ENCODE measurements around the gene TBC1D8. TPM values are rescaled to one million over a fixed set of nuclear protein-coding genes. Genes with fewer than 3 reads are reported as not detected.

Gene TBC1D8
- total and polyA plus RNA-seq, 4 donors = 10.4 to 38.6 (median 13.4) TPM

DNA sequence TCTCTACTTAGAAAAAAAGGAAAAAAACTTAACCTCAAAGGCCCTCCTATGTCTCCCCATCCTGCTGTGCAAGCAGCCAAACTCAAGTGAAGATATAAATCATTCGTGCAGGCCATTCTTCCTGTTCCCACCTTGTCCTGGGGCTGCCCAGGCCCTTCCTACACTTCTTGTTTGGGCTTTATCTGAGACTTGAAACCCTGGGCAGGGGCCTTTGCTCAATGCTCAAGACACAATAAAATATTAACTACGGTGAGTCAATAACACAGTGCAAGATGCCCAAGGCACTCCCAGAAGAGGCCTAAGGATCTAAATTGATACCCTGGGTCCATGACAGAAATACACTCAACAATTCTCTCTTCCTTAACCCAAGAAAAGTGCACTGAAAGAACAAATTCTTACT lies 67.6 kb downstream of the TBC1D8 start (continued):
- TF ChIP-seq, protein P1, sequence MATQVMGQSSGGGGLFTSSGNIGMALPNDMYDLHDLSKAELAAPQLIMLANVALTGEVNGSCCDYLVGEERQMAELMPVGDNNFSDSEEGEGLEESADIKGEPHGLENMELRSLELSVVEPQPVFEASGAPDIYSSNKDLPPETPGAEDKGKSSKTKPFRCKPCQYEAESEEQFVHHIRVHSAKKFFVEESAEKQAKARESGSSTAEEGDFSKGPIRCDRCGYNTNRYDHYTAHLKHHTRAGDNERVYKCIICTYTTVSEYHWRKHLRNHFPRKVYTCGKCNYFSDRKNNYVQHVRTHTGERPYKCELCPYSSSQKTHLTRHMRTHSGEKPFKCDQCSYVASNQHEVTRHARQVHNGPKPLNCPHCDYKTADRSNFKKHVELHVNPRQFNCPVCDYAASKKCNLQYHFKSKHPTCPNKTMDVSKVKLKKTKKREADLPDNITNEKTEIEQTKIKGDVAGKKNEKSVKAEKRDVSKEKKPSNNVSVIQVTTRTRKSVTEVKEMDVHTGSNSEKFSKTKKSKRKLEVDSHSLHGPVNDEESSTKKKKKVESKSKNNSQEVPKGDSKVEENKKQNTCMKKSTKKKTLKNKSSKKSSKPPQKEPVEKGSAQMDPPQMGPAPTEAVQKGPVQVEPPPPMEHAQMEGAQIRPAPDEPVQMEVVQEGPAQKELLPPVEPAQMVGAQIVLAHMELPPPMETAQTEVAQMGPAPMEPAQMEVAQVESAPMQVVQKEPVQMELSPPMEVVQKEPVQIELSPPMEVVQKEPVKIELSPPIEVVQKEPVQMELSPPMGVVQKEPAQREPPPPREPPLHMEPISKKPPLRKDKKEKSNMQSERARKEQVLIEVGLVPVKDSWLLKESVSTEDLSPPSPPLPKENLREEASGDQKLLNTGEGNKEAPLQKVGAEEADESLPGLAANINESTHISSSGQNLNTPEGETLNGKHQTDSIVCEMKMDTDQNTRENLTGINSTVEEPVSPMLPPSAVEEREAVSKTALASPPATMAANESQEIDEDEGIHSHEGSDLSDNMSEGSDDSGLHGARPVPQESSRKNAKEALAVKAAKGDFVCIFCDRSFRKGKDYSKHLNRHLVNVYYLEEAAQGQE (IDR thresholded peaks at IDR 0.05) = no peak
- TF ChIP-seq NR2F2 (IDR thresholded peaks at IDR 0.05) (no peak), JUND (IDR thresholded peaks at IDR 0.05) (no peak)
- TF ChIP-seq, protein P2, sequence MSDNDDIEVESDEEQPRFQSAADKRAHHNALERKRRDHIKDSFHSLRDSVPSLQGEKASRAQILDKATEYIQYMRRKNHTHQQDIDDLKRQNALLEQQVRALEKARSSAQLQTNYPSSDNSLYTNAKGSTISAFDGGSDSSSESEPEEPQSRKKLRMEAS (IDR thresholded peaks at IDR 0.05) = no peak

- DNase-seq (ENCODE audit: low spot score) = no peak
- Histone ChIP-seq H3K27me3 (ENCODE audit: control insufficient read depth in 4 of 4, insufficient read depth in 4 of 4, low read length in 3 of 4) (no peaks in the 10 kb centered on the region), H3K9me3 (ENCODE audit: control insufficient read depth in 4 of 4, low read length in 3 of 4) (no peaks in the 10 kb centered on the region), H3K27ac (ENCODE audit: low read depth in 1 of 2, low read length in 2 of 2) (no peak overlapping the region), H3K4me1 (ENCODE audit: control insufficient read depth in 4 of 4, insufficient read depth in 4 of 4, low read length in 3 of 4) (peaks cover 0 to 7% (median 2%) of the 10 kb centered on the region in 4 donors), H3K4me3 (ENCODE audit: low read depth in 1 of 3, low read length in 3 of 3) (no peak overlapping the region), H3K36me3 (ENCODE audit: control insufficient read depth in 4 of 4, insufficient read depth in 3 of 4, low read depth in 1 of 4, low read length in 3 of 4) (peaks cover 0 to 6% (median 3%) of the 10 kb centered on the region in 4 donors), H3K9ac (ENCODE audit: low read depth in 1 of 2, low read length in 2 of 2) (no peak overlapping the region)
- TF ChIP-seq, protein P2 (IDR thresholded peaks at IDR 0.05) = no peak
- WGBS = 97% methylated on average over 6 of the region's 6 CpGs
Measured at GRCh38 chr2:101082998-101083397, 68.2 kb downstream of the TBC1D8 start.

- Histone ChIP-seq H3K27me3 (ENCODE audit: control insufficient read depth in 4 of 4, insufficient read depth in 4 of 4, low read length in 3 of 4) (no peaks in the 10 kb centered on the region), H3K9me3 (ENCODE audit: control insufficient read depth in 4 of 4, low read length in 3 of 4) (no peaks in the 10 kb centered on the region), H3K4me3 (ENCODE audit: low read depth in 1 of 3, low read length in 3 of 3) (no peak overlapping the region), H3K4me1 (ENCODE audit: control insufficient read depth in 4 of 4, insufficient read depth in 4 of 4, low read length in 3 of 4) (peaks cover 0 to 11% (median 0%) of the 10 kb centered on the region in 4 donors), H3K36me3 (ENCODE audit: control insufficient read depth in 4 of 4, insufficient read depth in 3 of 4, low read depth in 1 of 4, low read length in 3 of 4) (peaks cover 0 to 6% (median 3%) of the 10 kb centered on the region in 4 donors), H3K27ac (ENCODE audit: low read depth in 1 of 2, low read length in 2 of 2) (no peak overlapping the region), H3K9ac (ENCODE audit: low read depth in 1 of 2, low read length in 2 of 2) (no peak overlapping the region)
- 92% methylated on average over 1 of the region's 1 CpG for WGBS
- no peak for DNase-seq (ENCODE audit: low spot score)
- TF ChIP-seq TAF1 (conservative IDR thresholded peaks at IDR 0.05) (no peak), HNF4A (conservative IDR thresholded peaks at IDR 0.05) (no peak), YY1 (IDR thresholded peaks at IDR 0.05) (no peak), RAD21 (IDR thresholded peaks at IDR 0.05) (no peak)
- TF ChIP-seq, protein P2 (IDR thresholded peaks at IDR 0.05) = no peak
- TF ChIP-seq, protein P3, sequence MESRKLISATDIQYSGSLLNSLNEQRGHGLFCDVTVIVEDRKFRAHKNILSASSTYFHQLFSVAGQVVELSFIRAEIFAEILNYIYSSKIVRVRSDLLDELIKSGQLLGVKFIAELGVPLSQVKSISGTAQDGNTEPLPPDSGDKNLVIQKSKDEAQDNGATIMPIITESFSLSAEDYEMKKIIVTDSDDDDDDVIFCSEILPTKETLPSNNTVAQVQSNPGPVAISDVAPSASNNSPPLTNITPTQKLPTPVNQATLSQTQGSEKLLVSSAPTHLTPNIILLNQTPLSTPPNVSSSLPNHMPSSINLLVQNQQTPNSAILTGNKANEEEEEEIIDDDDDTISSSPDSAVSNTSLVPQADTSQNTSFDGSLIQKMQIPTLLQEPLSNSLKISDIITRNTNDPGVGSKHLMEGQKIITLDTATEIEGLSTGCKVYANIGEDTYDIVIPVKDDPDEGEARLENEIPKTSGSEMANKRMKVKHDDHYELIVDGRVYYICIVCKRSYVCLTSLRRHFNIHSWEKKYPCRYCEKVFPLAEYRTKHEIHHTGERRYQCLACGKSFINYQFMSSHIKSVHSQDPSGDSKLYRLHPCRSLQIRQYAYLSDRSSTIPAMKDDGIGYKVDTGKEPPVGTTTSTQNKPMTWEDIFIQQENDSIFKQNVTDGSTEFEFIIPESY (IDR thresholded peaks at IDR 0.05) = no peak
Measured at GRCh38 chr2:101081375-101081907, 69.7 kb downstream of the TBC1D8 start.
